SK-N-SH (cell line): Measurements from ENCODE around the gene TSHZ2. TPM values are rescaled to one million over a fixed set of nuclear protein-coding genes. Genes with fewer than 3 reads are reported as not detected.

Experiments
- CTCF ChIA-PET: fragments of 300-600, 350-600 bp; formaldehyde crosslinking; extraction: SDS; loops from one replicate; lab custom pipeline; 2021; lab: Yijun Ruan, JAX
- POLR2A ChIA-PET: fragments of 350-600 bp; sonication (Branson Sonifier 250); formaldehyde crosslinking; extraction: SDS; loops from one replicate; lab custom pipeline; 2020; ENCODE audit warnings: antibody characterized with exemption, inconsistent platforms; lab: Yijun Ruan, JAX
- DNase-seq: peaks from one replicate; pipeline ENCODE4 v3.0.0; 2012
- H2AFZ ChIP-seq: fragments of 200-600 bp; sonication (generic); 2 replicates; pipeline ENCODE4 v1.8.1; 2016; ENCODE audit warnings: antibody characterized with exemption, mild to moderate bottlenecking, low read depth
- H3F3A ChIP-seq: fragments of 200-600 bp; sonication (generic); replicated peaks from 2 replicates; pipeline ENCODE3; 2016; ENCODE audit warnings: antibody characterized with exemption, mild to moderate bottlenecking; ENCODE audit not compliant: insufficient read depth
- H3K27ac ChIP-seq, 2 experiments: fragments of 200-500 bp in 1 of 2; fragments of 200-600 bp in 1 of 2; sonication (Bioruptor generic) in 1 of 2; sonication (generic), shearing (Covaris generic) in 1 of 2; 2 replicates each; pipeline versions ENCODE4 v1.5.1 to v1.6.1; 2014 to 2016; ENCODE audit warnings: low read depth in 2 of 2, inconsistent platforms in 1 of 2, low read length in 1 of 2, mild to moderate bottlenecking in 1 of 2, mixed read lengths in 1 of 2
- H3K27me3 ChIP-seq: fragments of 200-600 bp; sonication (generic), shearing (Covaris generic); 2 replicates; pipeline ENCODE4 v1.6.1; 2016; ENCODE audit warnings: mixed run types; ENCODE audit not compliant: insufficient read depth
- H3K36me3 ChIP-seq, 2 experiments: fragments of 200-500 bp in 1 of 2; fragments of 200-600 bp in 1 of 2; sonication (Bioruptor generic) in 1 of 2; sonication (generic) in 1 of 2; replicated peaks in 1 of 2; 2 replicates each; pipeline versions ENCODE3 to v1.5.1; 2014 to 2016; ENCODE audit warnings: low read length in 1 of 2, mild to moderate bottlenecking in 1 of 2; ENCODE audit not compliant: insufficient read depth in 2 of 2, control insufficient read depth in 1 of 2
- H3K4me1 ChIP-seq, 2 experiments: fragments of 200-500 bp in 1 of 2; fragments of 200-600 bp in 1 of 2; sonication (Bioruptor generic) in 1 of 2; sonication (generic), shearing (Covaris generic) in 1 of 2; 2 replicates each; pipeline versions ENCODE4 v1.5.1 to v1.6.1; 2014 to 2016; ENCODE audit warnings: low read depth in 1 of 2, low read length in 1 of 2, mixed run types in 1 of 2; ENCODE audit not compliant: insufficient read depth in 2 of 2, control insufficient read depth in 1 of 2
- H3K4me2 ChIP-seq: fragments of 200-600 bp; sonication (generic), shearing (Covaris generic); 2 replicates; pipeline ENCODE4 v1.6.1; 2017; ENCODE audit warnings: mixed run types
- H3K4me3 ChIP-seq, 2 experiments: fragments of 200-500 bp in 1 of 2; fragments of 200-600 bp in 1 of 2; sonication (Bioruptor generic) in 1 of 2; sonication (generic), shearing (Covaris generic) in 1 of 2; 2 replicates each; pipeline versions ENCODE4 v1.5.1 to v1.8.1; 2014 to 2016; ENCODE audit warnings: low read depth in 2 of 2, inconsistent platforms in 1 of 2, low read length in 1 of 2, mild to moderate bottlenecking in 1 of 2, mixed read lengths in 1 of 2, moderate library complexity in 1 of 2
- H3K79me2 ChIP-seq: fragments of 200-600 bp; sonication (generic); 2 replicates; pipeline ENCODE4 v1.8.1; 2017; ENCODE audit warnings: mild to moderate bottlenecking; ENCODE audit not compliant: insufficient read depth
- H3K9ac ChIP-seq: fragments of 200-600 bp; sonication (generic); 2 replicates; pipeline ENCODE4 v1.6.1; 2017; ENCODE audit warnings: mixed run types
- H3K9me2 ChIP-seq: fragments of 200-600 bp; sonication (generic); 2 replicates; pipeline ENCODE4 v1.6.1; 2017; ENCODE audit warnings: mixed run types
- H3K9me3 ChIP-seq: fragments of 200-600 bp; sonication (generic); 2 replicates; pipeline ENCODE4 v1.6.1; 2017; ENCODE audit warnings: mixed run types, mild to moderate bottlenecking, moderate library complexity
- H4K20me1 ChIP-seq: fragments of 200-600 bp; sonication (generic); 2 replicates; pipeline ENCODE4 v1.6.1; 2017; ENCODE audit warnings: mild to moderate bottlenecking, mixed run types; ENCODE audit not compliant: insufficient read depth
- EP300 ChIP-seq, 2 experiments: IDR thresholded peaks; 2 replicates each; pipeline versions ENCODE4 v1.4.0 to v1.6.1; 2012; ENCODE audit warnings: borderline replicate concordance in 1 of 2, low read depth in 1 of 2, low read length in 1 of 2
- FOSL2 ChIP-seq: IDR thresholded peaks from 2 replicates; pipeline ENCODE4 v1.4.0; 2012; ENCODE audit warnings: low read depth, mild to moderate bottlenecking, moderate library complexity, borderline replicate concordance
- FOXJ3 ChIP-seq: sonication (generic); formaldehyde crosslinking; IDR thresholded peaks from 2 replicates; pipeline ENCODE4 v1.5.1; 2020; ENCODE audit warnings: mild to moderate bottlenecking, missing genetic modification reagents
- RCOR1 ChIP-seq: fragments of 150-350 bp; IDR thresholded peaks from 2 replicates; pipeline ENCODE4 v1.6.1; 2017; ENCODE audit warnings: antibody characterized with exemption, low read length
- ZBTB33 ChIP-seq: IDR thresholded peaks from 2 replicates; pipeline ENCODE4 v1.4.0; 2012; ENCODE audit warnings: low read depth, borderline replicate concordance
- WGBS: methylation state at CpG from one replicate; pipeline ENCODE4 v1.1.6; 2017; ENCODE audit warnings: low lambda C conversion rate; 5-methylcytosine and 5-hydroxymethylcytosine counted together
- polyA plus RNA-seq, 3 experiments: library from polyadenylated mRNA; depleted of rRNA; stranded (reverse); fragments of >200 nt; gene quantifications; 2 replicates each; pipeline ENCODE4 v1.2.3, GENCODE V29; 2012
- TF ChIP-seq, protein P1 (sequence below): IDR thresholded peaks from 2 replicates; pipeline ENCODE4 v1.4.0; 2012; ENCODE audit warnings: low read depth, borderline replicate concordance

The TSHZ2 gene
- polyA plus RNA-seq, 1 of the 3 experiments (the other 2 are of a cell fraction), result 0.13 TPM

- TF ChIP-seq, protein P1, sequence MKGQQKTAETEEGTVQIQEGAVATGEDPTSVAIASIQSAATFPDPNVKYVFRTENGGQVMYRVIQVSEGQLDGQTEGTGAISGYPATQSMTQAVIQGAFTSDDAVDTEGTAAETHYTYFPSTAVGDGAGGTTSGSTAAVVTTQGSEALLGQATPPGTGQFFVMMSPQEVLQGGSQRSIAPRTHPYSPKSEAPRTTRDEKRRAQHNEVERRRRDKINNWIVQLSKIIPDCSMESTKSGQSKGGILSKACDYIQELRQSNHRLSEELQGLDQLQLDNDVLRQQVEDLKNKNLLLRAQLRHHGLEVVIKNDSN, result no peak
- TF ChIP-seq FOSL2 (no peak), FOXJ3 (CRISPR knock-in tag) (no peak)
- POLR2A ChIA-PET, result no interaction called here
- CTCF ChIA-PET, result no interaction called here
- Histone ChIP-seq H3K9ac (no peak overlapping the region), H2AFZ (no peak overlapping the region), H3K27me3 (no peaks in the 10 kb centered on the region), H3K4me3 (no peak overlapping the region), H3K9me3 (no peaks in the 10 kb centered on the region), H3K79me2 (no peaks in the 10 kb centered on the region), H3K9me2 (no peaks in the 10 kb centered on the region), H3K36me3 (no peaks in the 10 kb centered on the region), H3K4me1 (no peaks in the 10 kb centered on the region), H4K20me1 (no peaks in the 10 kb centered on the region), H3K27ac (no peak overlapping the region), H3F3A (no peaks in the 10 kb centered on the region), H3K4me2 (no peak overlapping the region)
- 23% methylated on average over 1 of the region's 1 CpG for WGBS
- DNase-seq, result no peak
Measured at GRCh38 chr20:53055367-53056067, 83.4 kb downstream of the TSHZ2 start.

- 34% methylated on average over 3 of the region's 4 CpGs for WGBS
- CTCF ChIA-PET, result no interaction called here
- no peak overlapping the region for H3K4me2 ChIP-seq
Measured at GRCh38 chr20:53057579-53057978, 85.4 kb downstream of the TSHZ2 start.

More at GRCh38 chr20:53057579-53057978, 85.4 kb downstream of the TSHZ2 start:
- Histone ChIP-seq H3K9me3 (no peaks in the 10 kb centered on the region), H3K27me3 (no peaks in the 10 kb centered on the region), H3K27ac (no peak overlapping the region), H4K20me1 (no peaks in the 10 kb centered on the region), H3K79me2 (no peaks in the 10 kb centered on the region), H3K36me3 (no peaks in the 10 kb centered on the region), H3K4me1 (no peaks in the 10 kb centered on the region), H3F3A (no peaks in the 10 kb centered on the region), H3K4me3 (no peak overlapping the region), H3K9me2 (no peaks in the 10 kb centered on the region), H2AFZ (no peak overlapping the region), H3K9ac (no peak overlapping the region)
- no peak for DNase-seq
- TF ChIP-seq ZBTB33 (no peak), RCOR1 (no peak), EP300 (IDR thresholded peaks at IDR 0.05; ENCODE audit: borderline replicate concordance in 1 of 2, low read depth in 1 of 2, low read length in 1 of 2) (no peak)
- POLR2A ChIA-PET, result no interaction called here
